K562 (cell line): Measurements from ENCODE around the gene TTYH2. TPM values are rescaled to one million over a fixed set of nuclear protein-coding genes. Genes with fewer than 3 reads are reported as not detected.

Experiments
- CREM ChIP-seq: IDR thresholded peaks from 2 replicates; pipeline ENCODE4 v1.6.1; 2014; ENCODE audit warnings: antibody characterized with exemption, low read depth
- HCFC1 ChIP-seq: IDR thresholded peaks from 2 replicates; pipeline ENCODE4 v1.6.1; 2012; ENCODE audit warnings: low read depth, low read length, improper control_type of control experiment
- MBD2 ChIP-seq: sonication (generic); IDR thresholded peaks from 2 replicates; pipeline ENCODE4 v1.6.1; 2016; ENCODE audit warnings: low read depth, borderline replicate concordance
- NFYB ChIP-seq: IDR thresholded peaks from 2 replicates; pipeline ENCODE4 v1.6.1; 2011; ENCODE audit warnings: mild to moderate bottlenecking, moderate library complexity; ENCODE audit not compliant: insufficient read length; ENCODE audit errors: extremely low read depth
- POLR3G ChIP-seq: IDR thresholded peaks from 2 replicates; pipeline ENCODE4 v1.6.1; 2011; ENCODE audit not compliant: insufficient read length, insufficient replicate concordance; ENCODE audit errors: extremely low read depth
- RBM15 ChIP-seq: fragments of 200-400 bp; formaldehyde crosslinking; IDR thresholded peaks from 2 replicates; pipeline ENCODE4 v1.6.1; 2018; ENCODE audit warnings: mild to moderate bottlenecking, low read length, moderate library complexity; ENCODE audit not compliant: insufficient read depth
- SREBF2 ChIP-seq: sonication (generic); formaldehyde crosslinking; IDR thresholded peaks from 2 replicates; pipeline ENCODE4 v1.4.0; 2020; ENCODE audit warnings: mild to moderate bottlenecking, missing genetic modification reagents
- SRSF7 ChIP-seq: fragments of 200-400 bp; formaldehyde crosslinking; optimal IDR thresholded peaks from 2 replicates; pipeline ENCODE3; 2017; ENCODE audit warnings: mild to moderate bottlenecking, low read depth, low read length
- STAG1 ChIP-seq: sonication (generic); formaldehyde crosslinking; IDR thresholded peaks from 2 replicates; pipeline ENCODE4 v1.5.0; 2020; ENCODE audit warnings: missing genetic modification reagents, borderline replicate concordance
- USF1 ChIP-seq: sonication (generic); formaldehyde crosslinking; IDR thresholded peaks from 2 replicates; pipeline ENCODE4 v1.9.0; 2022; ENCODE audit warnings: mild to moderate bottlenecking, missing genetic modification reagents
- ZNF143 ChIP-seq: sonication (generic); formaldehyde crosslinking; IDR thresholded peaks from 2 replicates; pipeline ENCODE4 v1.9.0; 2022; ENCODE audit warnings: mild to moderate bottlenecking, missing genetic modification reagents
- ZNF282 ChIP-seq: sonication (generic); formaldehyde crosslinking; IDR thresholded peaks from 2 replicates; pipeline ENCODE4 v1.8.1; 2023; ENCODE audit warnings: missing genetic modification reagents
- ZNF384 ChIP-seq: IDR thresholded peaks from 2 replicates; pipeline ENCODE4 v1.6.1; 2012; ENCODE audit warnings: low read depth, low read length, improper control_type of control experiment
- polyA plus RNA-seq, 8 experiments: library from polyadenylated mRNA; depleted of rRNA in 4 of 8; stranded (reverse) in 5 of 8; unstranded in 3 of 8; fragments of >200 nt; fragmentation: Nextera tagmentation in 2 of 8; fragmentation: Illumina TruSeq in 1 of 8; extraction: Ambion mirVana in 2 of 8; extraction: Trizol in 1 of 8; gene quantifications; 2 replicates each; pipeline versions ENCODE4 v1.2.1 to v1.2.3, GENCODE V29; 2011 to 2014; ENCODE audit warnings: inconsistent platforms in 1 of 8, missing spikeins in 1 of 8
- total RNA-seq, 7 experiments: library from RNA; depleted of rRNA in 6 of 7; stranded (reverse); fragments of >200 nt in 6 of 7; fragmentation: Illumina TruSeq in 2 of 7; extraction: Trizol in 2 of 7; gene quantifications; 2 replicates each; pipeline versions ENCODE4 v1.2.1 to v1.2.3, GENCODE V29; 2011 to 2021; ENCODE audit warnings: low replicate concordance in 1 of 7
- TF ChIP-seq, protein P1 (sequence below): fragments of 450-650 bp; IDR thresholded peaks from 2 replicates; pipeline ENCODE4 v1.6.1; 2016; ENCODE audit warnings: low read depth
- TF ChIP-seq, protein P2 (sequence below): sonication (generic); formaldehyde crosslinking; IDR thresholded peaks from 2 replicates; pipeline ENCODE4 v1.5.0; 2020; ENCODE audit warnings: missing genetic modification reagents
- TF ChIP-seq, protein P3 (sequence below), 2 experiments: fragments of 450-650 bp in 1 of 2; IDR thresholded peaks; 2 replicates each; pipeline ENCODE4 v1.6.1; 2011 to 2017; ENCODE audit warnings: low read depth in 2 of 2, antibody characterized with exemption in 1 of 2, borderline replicate concordance in 1 of 2, low read length in 1 of 2, mild to moderate bottlenecking in 1 of 2, mixed read lengths in 1 of 2; ENCODE audit not compliant: control insufficient read depth in 1 of 2

The TTYH2 gene
- total and polyA plus RNA-seq, 9 of the 15 experiments (the other 6 are each of a cell fraction or from before 2014, with no cell fraction given), result 0.03 to 2.0 (median 0.91) TPM

DNA sequence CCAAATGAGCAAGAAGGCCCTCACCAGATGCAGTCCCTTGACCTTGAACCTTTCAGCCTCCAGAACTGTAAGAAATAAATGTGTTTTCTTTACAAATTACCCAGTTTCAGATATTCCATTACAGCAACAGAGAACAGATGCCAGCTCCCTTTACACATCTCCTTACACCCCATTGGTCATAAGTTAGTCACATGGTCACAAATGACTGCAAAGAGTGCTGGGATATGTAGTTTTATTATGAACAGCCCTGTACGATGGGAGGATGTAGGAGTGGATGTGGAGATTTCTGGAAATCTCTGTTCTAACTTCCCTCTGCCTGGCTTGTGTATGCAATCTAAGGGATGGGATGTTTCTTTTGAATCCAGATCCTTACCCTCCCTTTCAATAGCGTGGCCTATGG lies 23.2 kb upstream of the TTYH2 start (continued):
- TF ChIP-seq, protein P1, sequence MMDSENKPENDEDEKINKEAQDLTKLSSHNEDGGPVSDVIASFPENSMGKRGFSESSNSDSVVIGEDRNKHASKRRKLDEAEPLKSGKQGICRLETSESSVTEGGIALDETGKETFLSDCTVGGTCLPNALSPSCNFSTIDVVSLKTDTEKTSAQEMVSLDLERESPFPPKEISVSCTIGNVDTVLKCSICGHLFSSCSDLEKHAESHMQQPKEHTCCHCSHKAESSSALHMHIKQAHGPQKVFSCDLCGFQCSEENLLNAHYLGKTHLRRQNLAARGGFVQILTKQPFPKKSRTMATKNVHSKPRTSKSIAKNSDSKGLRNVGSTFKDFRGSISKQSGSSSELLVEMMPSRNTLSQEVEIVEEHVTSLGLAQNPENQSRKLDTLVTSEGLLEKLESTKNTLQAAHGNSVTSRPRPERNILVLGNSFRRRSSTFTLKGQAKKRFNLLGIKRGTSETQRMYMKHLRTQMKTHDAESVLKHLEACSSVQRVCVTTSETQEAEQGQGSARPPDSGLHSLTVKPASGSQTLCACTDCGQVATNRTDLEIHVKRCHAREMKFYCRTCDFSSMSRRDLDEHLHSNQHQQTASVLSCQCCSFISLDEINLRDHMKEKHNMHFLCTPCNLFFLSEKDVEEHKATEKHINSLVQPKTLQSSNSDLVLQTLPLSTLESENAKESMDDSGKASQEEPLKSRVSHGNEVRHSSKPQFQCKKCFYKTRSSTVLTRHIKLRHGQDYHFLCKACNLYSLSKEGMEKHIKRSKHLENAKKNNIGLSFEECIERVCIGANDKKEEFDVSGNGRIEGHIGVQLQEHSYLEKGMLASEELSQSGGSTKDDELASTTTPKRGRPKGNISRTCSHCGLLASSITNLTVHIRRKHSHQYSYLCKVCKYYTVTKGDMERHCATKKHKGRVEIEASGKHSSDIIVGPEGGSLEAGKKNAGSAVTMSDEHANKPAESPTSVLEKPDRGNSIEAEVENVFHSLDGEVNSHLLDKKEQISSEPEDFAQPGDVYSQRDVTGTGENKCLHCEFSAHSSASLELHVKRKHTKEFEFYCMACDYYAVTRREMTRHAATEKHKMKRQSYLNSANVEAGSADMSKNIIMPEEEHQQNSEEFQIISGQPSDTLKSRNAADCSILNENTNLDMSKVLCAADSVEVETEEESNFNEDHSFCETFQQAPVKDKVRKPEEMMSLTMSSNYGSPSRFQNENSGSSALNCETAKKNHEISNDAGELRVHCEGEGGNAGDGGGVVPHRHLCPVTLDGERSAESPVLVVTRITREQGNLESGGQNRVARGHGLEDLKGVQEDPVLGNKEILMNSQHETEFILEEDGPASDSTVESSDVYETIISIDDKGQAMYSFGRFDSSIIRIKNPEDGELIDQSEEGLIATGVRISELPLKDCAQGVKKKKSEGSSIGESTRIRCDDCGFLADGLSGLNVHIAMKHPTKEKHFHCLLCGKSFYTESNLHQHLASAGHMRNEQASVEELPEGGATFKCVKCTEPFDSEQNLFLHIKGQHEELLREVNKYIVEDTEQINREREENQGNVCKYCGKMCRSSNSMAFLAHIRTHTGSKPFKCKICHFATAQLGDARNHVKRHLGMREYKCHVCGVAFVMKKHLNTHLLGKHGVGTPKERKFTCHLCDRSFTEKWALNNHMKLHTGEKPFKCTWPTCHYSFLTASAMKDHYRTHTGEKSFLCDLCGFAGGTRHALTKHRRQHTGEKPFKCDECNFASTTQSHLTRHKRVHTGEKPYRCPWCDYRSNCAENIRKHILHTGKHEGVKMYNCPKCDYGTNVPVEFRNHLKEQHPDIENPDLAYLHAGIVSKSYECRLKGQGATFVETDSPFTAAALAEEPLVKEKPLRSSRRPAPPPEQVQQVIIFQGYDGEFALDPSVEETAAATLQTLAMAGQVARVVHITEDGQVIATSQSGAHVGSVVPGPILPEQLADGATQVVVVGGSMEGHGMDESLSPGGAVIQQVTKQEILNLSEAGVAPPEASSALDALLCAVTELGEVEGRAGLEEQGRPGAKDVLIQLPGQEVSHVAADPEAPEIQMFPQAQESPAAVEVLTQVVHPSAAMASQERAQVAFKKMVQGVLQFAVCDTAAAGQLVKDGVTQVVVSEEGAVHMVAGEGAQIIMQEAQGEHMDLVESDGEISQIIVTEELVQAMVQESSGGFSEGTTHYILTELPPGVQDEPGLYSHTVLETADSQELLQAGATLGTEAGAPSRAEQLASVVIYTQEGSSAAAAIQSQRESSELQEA, result no peak
- TF ChIP-seq ZNF282 (CRISPR knock-in tag) (no peak), ZNF384 (no peak), ZNF143 (CRISPR knock-in tag) (peak; percentile 82), STAG1 (CRISPR knock-in tag) (no peak), USF1 (peak; percentile 86), POLR3G (no peak), RBM15 (no peak), MBD2 (0 out of 2 replicates have a peak, but pooled peaks have one; percentile 50), SRSF7 (no peak), CREM (peak; percentile 27; the same call in 1 of the 2 replicates), NFYB (peak; percentile 25), HCFC1 (peak; percentile 89), SREBF2 (CRISPR knock-in tag) (no peak)
- TF ChIP-seq, protein P2, sequence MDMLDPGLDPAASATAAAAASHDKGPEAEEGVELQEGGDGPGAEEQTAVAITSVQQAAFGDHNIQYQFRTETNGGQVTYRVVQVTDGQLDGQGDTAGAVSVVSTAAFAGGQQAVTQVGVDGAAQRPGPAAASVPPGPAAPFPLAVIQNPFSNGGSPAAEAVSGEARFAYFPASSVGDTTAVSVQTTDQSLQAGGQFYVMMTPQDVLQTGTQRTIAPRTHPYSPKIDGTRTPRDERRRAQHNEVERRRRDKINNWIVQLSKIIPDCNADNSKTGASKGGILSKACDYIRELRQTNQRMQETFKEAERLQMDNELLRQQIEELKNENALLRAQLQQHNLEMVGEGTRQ (CRISPR knock-in tag), result peak; percentile 88
- TF ChIP-seq, protein P3, sequence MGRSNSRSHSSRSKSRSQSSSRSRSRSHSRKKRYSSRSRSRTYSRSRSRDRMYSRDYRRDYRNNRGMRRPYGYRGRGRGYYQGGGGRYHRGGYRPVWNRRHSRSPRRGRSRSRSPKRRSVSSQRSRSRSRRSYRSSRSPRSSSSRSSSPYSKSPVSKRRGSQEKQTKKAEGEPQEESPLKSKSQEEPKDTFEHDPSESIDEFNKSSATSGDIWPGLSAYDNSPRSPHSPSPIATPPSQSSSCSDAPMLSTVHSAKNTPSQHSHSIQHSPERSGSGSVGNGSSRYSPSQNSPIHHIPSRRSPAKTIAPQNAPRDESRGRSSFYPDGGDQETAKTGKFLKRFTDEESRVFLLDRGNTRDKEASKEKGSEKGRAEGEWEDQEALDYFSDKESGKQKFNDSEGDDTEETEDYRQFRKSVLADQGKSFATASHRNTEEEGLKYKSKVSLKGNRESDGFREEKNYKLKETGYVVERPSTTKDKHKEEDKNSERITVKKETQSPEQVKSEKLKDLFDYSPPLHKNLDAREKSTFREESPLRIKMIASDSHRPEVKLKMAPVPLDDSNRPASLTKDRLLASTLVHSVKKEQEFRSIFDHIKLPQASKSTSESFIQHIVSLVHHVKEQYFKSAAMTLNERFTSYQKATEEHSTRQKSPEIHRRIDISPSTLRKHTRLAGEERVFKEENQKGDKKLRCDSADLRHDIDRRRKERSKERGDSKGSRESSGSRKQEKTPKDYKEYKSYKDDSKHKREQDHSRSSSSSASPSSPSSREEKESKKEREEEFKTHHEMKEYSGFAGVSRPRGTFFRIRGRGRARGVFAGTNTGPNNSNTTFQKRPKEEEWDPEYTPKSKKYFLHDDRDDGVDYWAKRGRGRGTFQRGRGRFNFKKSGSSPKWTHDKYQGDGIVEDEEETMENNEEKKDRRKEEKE (IDR thresholded peaks at IDR 0.05; ENCODE audit: borderline replicate concordance in 1 of 2, control insufficient read depth in 1 of 2, low read depth in 2 of 2, low read length in 1 of 2), result no peak
